CD4-positive, alpha-beta T cell treated with Interferon gamma for 1 hour (primary cell): ENCODE measurements around the gene GAREM2.
"Not testable (repeated sequence)": the region's sequence is repeated elsewhere in the genome, so short reads cannot be mapped to it uniquely, and the experiment has no call there.

Experiments used
- DNase-seq: peaks from one replicate; pipeline ENCODE4 v3.0.0-alpha.2; 2020

GAREM2 gene

GRCh38 chr2:26172871-26173775, at the start of gene GAREM2:
Gene GAREM2 (plus strand): TSS chr2:26173088. CDS start chr2:26173221, 133 bp downstream.
- no peak for DNase-seq

DNA sequence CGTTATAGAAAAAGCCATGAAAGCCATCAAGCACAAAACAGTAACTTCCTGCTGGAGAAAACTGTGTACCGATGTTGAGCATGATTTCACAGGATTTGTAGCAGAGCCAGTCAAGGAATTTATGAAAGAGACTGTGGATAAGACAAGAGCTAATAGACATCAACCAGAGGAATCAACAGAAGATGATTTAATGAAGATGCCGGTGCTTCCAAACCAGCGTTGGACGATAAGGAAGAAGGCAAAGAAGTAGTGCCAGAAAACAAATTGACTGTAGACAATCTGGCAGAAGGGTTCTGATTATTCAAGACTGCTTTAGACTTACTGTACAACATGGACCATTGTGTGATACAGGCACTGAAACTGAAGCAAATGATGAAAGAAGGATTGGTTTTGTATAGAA, 49.5 kb upstream of the GAREM2 start:
- no peak for DNase-seq

DNA sequence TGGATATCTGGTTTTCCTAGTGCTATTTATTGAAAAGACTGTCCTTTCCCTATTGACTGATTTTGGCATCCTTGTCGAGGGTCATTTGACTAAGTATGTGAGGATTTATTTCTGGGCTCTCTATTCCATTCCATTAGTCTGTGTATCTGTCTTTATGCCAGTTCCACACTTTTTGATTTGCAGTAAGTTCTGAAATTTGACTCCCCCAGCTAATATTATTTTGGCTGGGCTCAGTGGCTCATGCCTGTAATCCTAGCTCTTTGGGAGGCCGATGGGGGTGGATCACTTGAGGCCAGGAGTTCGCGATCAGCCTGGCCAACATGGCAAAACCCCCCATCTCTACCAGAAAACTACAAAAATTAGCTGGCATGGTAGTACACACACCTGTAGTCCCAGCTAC, 46.8 kb upstream of the GAREM2 start:
- DNase-seq = no peak

- no peak for DNase-seq
Measured at GRCh38 chr2:26128176-26128575, 44.7 kb upstream of the GAREM2 start.

DNA sequence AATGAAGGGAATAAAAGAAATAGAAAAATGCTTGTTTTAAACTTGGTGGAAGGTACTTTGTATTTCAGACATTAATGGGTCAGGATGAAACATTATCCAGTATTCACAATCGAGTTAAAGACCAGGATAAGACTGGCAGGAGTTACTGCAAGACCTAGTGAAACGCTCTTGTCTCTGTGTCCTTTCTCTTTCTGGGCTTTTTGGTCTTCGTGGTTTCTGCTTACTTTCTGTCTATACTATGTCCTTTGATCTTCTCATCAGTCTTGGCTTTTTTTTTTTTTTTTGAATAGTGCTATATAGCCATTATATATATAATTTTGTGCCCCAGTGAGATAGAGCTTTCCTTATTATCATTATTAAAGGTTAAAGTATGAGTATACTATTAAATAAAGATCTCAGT, 42.1 kb upstream of the GAREM2 start:
- DNase-seq = no peak

DNA sequence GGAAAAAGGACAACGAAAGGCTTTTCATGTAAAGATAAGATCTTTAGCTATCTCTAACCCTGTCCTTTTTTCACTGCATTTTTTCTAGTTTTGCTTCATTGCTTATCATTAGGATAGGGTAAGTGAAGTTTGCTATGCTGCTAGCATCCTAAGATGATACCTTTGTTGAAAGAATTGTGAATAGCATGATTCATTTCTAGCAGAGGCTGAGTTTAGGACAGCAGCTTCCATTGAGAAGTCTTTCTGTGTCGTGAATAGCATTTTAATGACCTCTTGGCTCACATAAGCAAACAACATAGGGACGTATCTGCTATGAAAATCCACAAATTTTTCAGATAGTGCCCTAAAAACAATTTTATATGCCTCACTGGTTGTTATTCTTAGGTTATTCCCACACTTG, 36.4 kb upstream of the GAREM2 start:
- no peak for DNase-seq

- DNase-seq = no peak
Measured at GRCh38 chr2:26139269-26140183, 33.4 kb upstream of the GAREM2 start.

- no peak for DNase-seq
Measured at GRCh38 chr2:26141145-26141769, 31.6 kb upstream of the GAREM2 start.

- no peak for DNase-seq
Measured at GRCh38 chr2:26144031-26144430, 28.9 kb upstream of the GAREM2 start.

DNA sequence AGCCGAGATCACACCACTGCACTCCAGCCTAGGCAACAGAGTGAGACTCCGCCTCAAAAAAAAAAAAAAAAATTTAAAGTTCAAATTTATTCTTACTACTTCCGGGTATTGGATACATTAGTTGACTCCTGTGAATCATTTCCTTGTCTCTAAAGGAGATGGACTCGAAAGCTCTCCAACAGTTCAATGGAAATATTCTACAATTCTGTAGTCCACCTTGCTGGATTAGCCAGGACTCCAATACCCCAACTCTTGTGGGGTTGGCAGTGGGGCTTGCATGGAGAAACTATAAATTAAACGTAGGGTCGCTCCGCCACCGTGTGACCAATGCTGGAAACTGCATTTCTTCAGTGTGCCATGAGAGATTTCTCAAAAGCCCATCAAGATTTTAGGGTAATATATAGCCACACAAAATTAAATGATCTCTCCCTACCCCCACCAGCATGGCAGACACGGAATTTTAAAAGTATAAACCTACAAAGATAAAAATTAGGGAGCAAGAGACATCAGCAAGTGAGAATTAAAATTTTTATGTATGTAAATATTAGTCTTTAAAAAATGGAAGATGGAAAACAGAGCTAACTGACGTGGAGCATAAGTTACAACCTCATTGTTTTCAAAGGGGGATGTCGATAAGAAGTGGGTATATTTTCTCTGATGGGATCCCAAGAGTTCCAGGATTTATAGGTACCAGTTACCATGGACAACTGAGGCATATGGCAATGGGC, 27.8 kb upstream of the GAREM2 start:
- DNase-seq = peak; percentile 56

DNA sequence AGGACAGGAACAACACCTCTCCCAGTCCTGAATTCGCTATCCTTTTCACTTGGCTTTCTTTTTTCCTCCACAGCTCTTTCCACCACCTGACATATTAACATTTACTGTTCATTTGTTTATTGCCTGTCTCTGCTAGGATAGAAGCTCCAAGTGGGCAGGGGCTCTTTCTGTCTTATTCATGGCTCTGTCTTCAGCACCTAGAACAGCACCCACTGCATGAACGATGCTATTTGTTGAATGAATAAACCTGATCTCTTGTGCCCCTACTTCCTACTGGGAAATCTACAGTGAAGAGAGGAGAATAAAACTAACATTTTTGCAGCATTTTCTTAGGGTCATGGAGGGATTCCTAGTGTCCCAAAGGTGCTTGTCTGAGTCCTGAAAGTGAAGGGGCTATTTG, 24.4 kb upstream of the GAREM2 start:
- no peak for DNase-seq

GRCh38 chr2:26150243-26150642, 22.6 kb upstream of the GAREM2 start:
- DNase-seq = no peak

DNA sequence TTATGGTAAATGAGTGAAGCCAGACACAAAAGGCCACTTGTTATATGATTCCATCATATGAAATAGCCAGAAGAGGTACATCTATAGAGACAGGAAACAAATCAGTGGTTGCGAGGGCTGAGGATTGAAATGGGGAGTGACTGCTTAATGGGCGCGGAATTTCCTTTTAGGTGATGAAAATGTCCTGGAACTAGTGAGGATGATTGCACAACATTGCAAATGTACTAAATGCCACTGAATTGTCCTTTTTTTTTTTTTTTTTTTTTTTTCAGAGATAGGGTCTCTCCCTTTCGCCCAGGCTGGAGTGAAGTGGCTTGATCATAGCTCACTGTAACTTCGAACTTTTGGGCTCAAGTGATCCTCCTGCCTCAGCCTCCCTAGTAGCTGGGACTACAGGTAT, 15.3 kb upstream of the GAREM2 start:
- DNase-seq = no peak

GRCh38 chr2:26161926-26162325, 11.0 kb upstream of the GAREM2 start:
- no peak for DNase-seq

- DNase-seq = no peak
Measured at GRCh38 chr2:26162963-26163362, 9.9 kb upstream of the GAREM2 start.

DNA sequence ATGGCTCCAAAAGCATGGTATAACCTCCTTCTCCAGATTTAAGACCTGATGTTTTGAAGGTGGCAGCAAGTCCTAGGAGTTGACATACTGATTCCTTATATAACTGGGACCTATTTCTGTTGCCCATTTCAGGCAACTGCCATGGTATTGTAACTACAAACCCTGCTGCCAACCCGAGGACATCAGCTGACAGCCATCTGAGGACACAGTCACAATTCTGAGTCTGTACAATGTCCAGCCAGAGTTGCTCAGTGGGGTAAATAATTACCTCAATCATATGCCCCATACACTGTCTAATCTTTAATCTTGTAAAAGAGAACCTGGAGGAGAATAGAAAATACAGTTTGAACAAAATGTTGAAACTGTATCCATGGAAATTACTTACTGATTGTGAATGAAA, 8.7 kb upstream of the GAREM2 start:
- DNase-seq = no peak

DNA sequence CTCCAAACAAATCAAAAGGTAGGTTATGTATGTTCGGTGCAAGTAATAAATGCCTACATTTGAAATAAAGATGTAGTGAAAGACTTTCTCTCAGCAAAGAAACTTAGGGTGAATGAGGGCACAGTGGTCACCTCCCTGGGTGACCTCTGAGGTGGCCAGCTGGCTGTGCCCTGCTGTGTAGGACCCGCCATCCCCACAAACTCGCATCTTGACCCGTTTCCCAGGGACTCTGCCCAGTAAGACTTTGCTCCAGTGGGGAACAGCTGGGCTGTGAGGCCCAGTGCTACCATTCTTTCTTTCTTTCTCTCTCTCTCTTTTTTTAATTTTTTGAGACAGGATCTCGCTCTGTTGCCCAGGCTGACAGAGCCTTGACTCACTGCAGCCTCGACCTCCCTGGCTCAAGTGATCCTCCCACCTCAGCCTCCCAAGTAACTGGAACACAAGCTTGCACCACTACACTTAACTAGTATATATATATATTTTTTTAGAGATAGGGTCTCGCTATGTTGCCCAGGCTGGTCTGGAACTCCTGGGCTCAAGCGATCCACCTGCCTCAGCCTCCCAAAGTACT, 8.2 kb upstream of the GAREM2 start:
- DNase-seq = no peak

DNA sequence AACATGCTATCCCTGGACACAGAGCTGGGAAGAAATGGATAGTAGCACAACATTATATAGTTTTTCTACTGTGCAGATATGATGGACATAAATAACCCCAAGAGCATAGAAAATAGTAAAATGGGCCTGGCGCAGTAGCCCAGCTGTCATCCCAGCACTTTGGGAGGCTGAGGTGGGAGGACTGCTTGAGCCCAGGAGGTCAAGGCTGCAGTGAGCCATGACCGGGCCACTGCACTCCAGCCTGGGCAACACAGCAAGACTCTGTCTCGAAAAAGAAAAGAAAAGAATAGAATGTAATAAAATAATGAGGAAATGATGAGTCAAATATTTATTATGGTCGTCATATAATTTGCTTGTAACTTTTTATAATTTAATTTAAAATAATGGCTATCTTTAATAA, 7.5 kb upstream of the GAREM2 start:
- DNase-seq = no peak

DNA sequence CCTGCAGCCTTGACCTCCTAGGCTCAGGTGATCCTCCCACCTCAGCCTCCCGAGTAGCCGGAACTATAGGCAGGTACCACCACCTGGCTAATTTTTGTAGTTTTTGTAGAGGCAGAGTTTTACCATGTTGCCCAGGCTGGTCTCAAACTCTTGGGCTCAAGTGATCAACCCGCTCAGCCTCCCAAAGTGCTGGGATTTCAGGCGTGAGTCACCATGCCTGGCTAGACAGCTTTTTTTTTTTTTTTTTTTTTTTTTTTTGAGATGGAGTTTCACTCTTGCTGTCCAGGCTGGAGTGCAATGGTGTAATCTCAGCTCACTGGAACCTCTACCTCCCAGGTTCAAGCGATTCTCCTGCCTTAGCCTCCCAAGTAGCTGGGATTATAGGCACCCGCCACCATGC, 6.3 kb upstream of the GAREM2 start:
- DNase-seq = not testable (repeated sequence)

- no peak for DNase-seq
Measured at GRCh38 chr2:26168785-26169184, 4.1 kb upstream of the GAREM2 start.

DNA sequence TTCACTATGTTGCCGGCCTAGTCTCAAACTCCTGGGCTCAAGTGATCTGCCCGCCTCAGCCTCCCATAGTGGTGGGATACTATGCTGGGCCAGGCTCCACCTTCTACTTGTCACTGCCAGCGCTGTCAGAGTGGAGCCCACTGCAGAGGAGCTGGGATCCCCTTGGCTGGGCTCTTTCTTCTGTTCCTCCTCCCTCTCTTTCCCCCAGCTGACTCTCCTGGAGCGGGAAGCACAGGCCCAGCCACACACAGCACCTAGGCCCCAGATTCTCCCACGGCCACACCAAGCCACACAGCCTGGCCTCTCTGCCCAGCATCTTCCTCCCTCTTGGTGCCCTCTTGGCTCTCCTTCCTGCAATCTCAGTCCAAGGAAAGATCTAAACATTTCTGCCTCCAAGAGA, 3.7 kb upstream of the GAREM2 start:
- DNase-seq = no peak

- no peak for DNase-seq
Measured at GRCh38 chr2:26169681-26170414, 3.0 kb upstream of the GAREM2 start.
